ENCODE measurements around the gene TTC9C.

GRCh38 chr11:62708793-62709192, 19.5 kb upstream of the TTC9C start:
- no peak for TF ChIP-seq EP300 (IDR thresholded peaks at IDR 0.05; ENCODE audit: low read depth in 2 of 2, low read length in 2 of 2)
- TF ChIP-seq EP300 (CRISPR knock-in tag; IDR thresholded peaks at IDR 0.05; ENCODE audit: borderline replicate concordance), result no peak
- no peak for TF ChIP-seq ZNF674 (CRISPR knock-in tag; IDR thresholded peaks at IDR 0.05; ENCODE audit: low read depth)
